ENCODE data around the gene SORCS1.

Gene SORCS1

GRCh38 chr10:107104026-107104652 is 60.4 kb downstream of the SORCS1 start:
- no peak for DNase-seq (ENCODE audit: low read depth in 2 of 2)

- no peak for DNase-seq (ENCODE audit: low read depth in 2 of 2)
These were observed 61.1 kb downstream of the SORCS1 start for GRCh38 chr10:107103174-107104025.

- DNase-seq (ENCODE audit: low read depth in 2 of 2): no peak
These were observed 66.2 kb downstream of the SORCS1 start for GRCh38 chr10:107098326-107098725.

- DNase-seq (ENCODE audit: low read depth in 2 of 2): no peak
These were observed 69.5 kb downstream of the SORCS1 start for GRCh38 chr10:107094824-107095522.

- DNase-seq (ENCODE audit: low read depth in 2 of 2): no peak
These were observed 72.2 kb downstream of the SORCS1 start for GRCh38 chr10:107092321-107092720.

GRCh38 chr10:107091126-107091525 is 73.4 kb downstream of the SORCS1 start:
- DNase-seq (ENCODE audit: low read depth in 2 of 2): no peak

- no peak for DNase-seq (ENCODE audit: low read depth in 2 of 2)
These were observed 78.6 kb downstream of the SORCS1 start for GRCh38 chr10:107085665-107086525.

GRCh38 chr10:107083388-107084009 is 81.0 kb downstream of the SORCS1 start:
- no peak for DNase-seq (ENCODE audit: low read depth in 2 of 2)

- DNase-seq (ENCODE audit: low read depth in 2 of 2): no peak
These were observed 82.9 kb downstream of the SORCS1 start for GRCh38 chr10:107081644-107082043.

- DNase-seq (ENCODE audit: low read depth in 2 of 2): no peak
These were observed 89.4 kb downstream of the SORCS1 start for GRCh38 chr10:107075117-107075516.

GRCh38 chr10:107072786-107073185 is 91.7 kb downstream of the SORCS1 start:
- DNase-seq (ENCODE audit: low read depth in 2 of 2): no peak

GRCh38 chr10:107072028-107072427 is 92.5 kb downstream of the SORCS1 start:
- DNase-seq (ENCODE audit: low read depth in 2 of 2): no peak

- DNase-seq (ENCODE audit: low read depth in 2 of 2): no peak
These were observed 93.2 kb downstream of the SORCS1 start for GRCh38 chr10:107071301-107071700.

GRCh38 chr10:107067843-107068242 is 96.7 kb downstream of the SORCS1 start:
- DNase-seq (ENCODE audit: low read depth in 2 of 2): no peak

- no peak for DNase-seq (ENCODE audit: low read depth in 2 of 2)
These were observed 100.4 kb downstream of the SORCS1 start for GRCh38 chr10:107064075-107064474.

GRCh38 chr10:107059872-107060271 is 104.6 kb downstream of the SORCS1 start:
- DNase-seq (ENCODE audit: low read depth in 2 of 2): no peak

- no peak for DNase-seq (ENCODE audit: low read depth in 2 of 2)
These were observed 105.3 kb downstream of the SORCS1 start for GRCh38 chr10:107059068-107059804.

- DNase-seq (ENCODE audit: low read depth in 2 of 2): no peak
These were observed 106.2 kb downstream of the SORCS1 start for GRCh38 chr10:107058331-107058730.

- no peak for DNase-seq (ENCODE audit: low read depth in 2 of 2)
These were observed 108.3 kb downstream of the SORCS1 start for GRCh38 chr10:107056182-107056581.

GRCh38 chr10:107054469-107055156 is 109.9 kb downstream of the SORCS1 start:
- no peak for DNase-seq (ENCODE audit: low read depth in 2 of 2)

Data from stimulated activated CD4-positive, alpha-beta T cell treated with anti-CD3 and anti-CD28 coated beads, Interleukin-4, amount 100 ng/mL, for 48 hours (primary cell).